ENCODE measurements around the gene CRTAP. TPM values are rescaled to one million over a fixed set of nuclear protein-coding genes. Genes with fewer than 3 reads are reported as not detected.

CRTAP gene
- total RNA-seq, 4 donors from 2014 or later: 75.2 to 107 (median 83.1) TPM

- TF ChIP-seq POLR2A (IDR thresholded peaks at IDR 0.05): no peak
- TF ChIP-seq CTCF (IDR thresholded peaks at IDR 0.05 in 4 of 5, conservative IDR thresholded peaks at IDR 0.05 in 1 of 5): no peak
- ATAC-seq (no peak), DNase-seq (no peak)
- Histone ChIP-seq H3K4me1 (peaks cover 3 to 4% of the 10 kb centered on the region in 2 donors), H3K36me3 (peaks cover 0 to 19% of the 10 kb centered on the region in 2 donors), H3K4me3 (no peak overlapping the region), H3K27ac (no peak overlapping the region), H3K27me3 (no peaks in the 10 kb centered on the region), H3K9me3 (no peaks in the 10 kb centered on the region)
- in situ Hi-C loops (cut with MboI; ENCODE audit: low sequenced_read_pairs in 4 of 4): loop anchor here in 1 of 4 donors (25.0 kb wide), 1 partner anchor 241 kb away; no protein-coding TSS in a partner anchor
- intact Hi-C loops (cut with DNase I; ENCODE audit: low total_unique reads): no loop called here
Measured at GRCh38 chr3:33145901-33146580, 32.2 kb downstream of the CRTAP start.

- DNase-seq (no peak), ATAC-seq (peak in 1 of 2 donors; percentile 56)
- Histone ChIP-seq H3K27me3 (no peaks in the 10 kb centered on the region), H3K27ac (peak overlapping the region in 1 of 4 donors; percentile 27), H3K4me3 (no peak overlapping the region), H3K36me3 (peaks cover 0 to 11% of the 10 kb centered on the region in 2 donors), H3K9me3 (no peaks in the 10 kb centered on the region), H3K4me1 (peaks cover 3 to 4% of the 10 kb centered on the region in 2 donors)
- TF ChIP-seq POLR2A (IDR thresholded peaks at IDR 0.05) (no peak), CTCF (IDR thresholded peaks at IDR 0.05 in 4 of 5, conservative IDR thresholded peaks at IDR 0.05 in 1 of 5) (no peak)
- in situ Hi-C loops (cut with MboI; ENCODE audit: low sequenced_read_pairs in 4 of 4) (loop anchor here in 1 of 4 donors (25.0 kb wide), 1 partner anchor 240 kb away; no protein-coding TSS in a partner anchor), intact Hi-C loops (cut with DNase I; ENCODE audit: low total_unique reads) (no loop called here)
Measured at GRCh38 chr3:33146791-33147445, 33.1 kb downstream of the CRTAP start.

- TF ChIP-seq POLR2A (IDR thresholded peaks at IDR 0.05) (no peak), CTCF (IDR thresholded peaks at IDR 0.05 in 4 of 5, conservative IDR thresholded peaks at IDR 0.05 in 1 of 5) (no peak)
- Histone ChIP-seq H3K4me1 (peaks cover 3 to 4% of the 10 kb centered on the region in 2 donors), H3K9me3 (no peaks in the 10 kb centered on the region), H3K36me3 (no peaks in the 10 kb centered on the region), H3K27ac (no peak overlapping the region), H3K27me3 (no peaks in the 10 kb centered on the region), H3K4me3 (no peak overlapping the region)
- in situ Hi-C loops (cut with MboI; ENCODE audit: low sequenced_read_pairs in 4 of 4): loop anchor here in 1 of 4 donors (25.0 kb wide), 1 partner anchor 238 kb away; no protein-coding TSS in a partner anchor
- ATAC-seq (no peak), DNase-seq (no peak)
- intact Hi-C loops (cut with DNase I; ENCODE audit: low total_unique reads): no loop called here
Measured at GRCh38 chr3:33149342-33149741, 35.5 kb downstream of the CRTAP start.

GRCh38 chr3:33152363-33153360 lies 38.8 kb downstream of the CRTAP start:
- H3K27ac ChIP-seq: no peak overlapping the region

More at GRCh38 chr3:33152363-33153360, 38.8 kb downstream of the CRTAP start:
- H3K4me1 ChIP-seq: peaks cover 4 to 8% of the 10 kb centered on the region in 2 donors
- in situ Hi-C loops (cut with MboI; ENCODE audit: low sequenced_read_pairs in 4 of 4): no loop called here
- no peak for ATAC-seq
- DNase-seq: no peak
- H3K36me3 ChIP-seq: no peaks in the 10 kb centered on the region
- intact Hi-C loops (cut with DNase I; ENCODE audit: low total_unique reads): no loop called here
- no peaks in the 10 kb centered on the region for H3K27me3 ChIP-seq
- H3K4me3 ChIP-seq: no peak overlapping the region
- no peaks in the 10 kb centered on the region for H3K9me3 ChIP-seq
- TF ChIP-seq CTCF (IDR thresholded peaks at IDR 0.05 in 4 of 5, conservative IDR thresholded peaks at IDR 0.05 in 1 of 5): no peak
- TF ChIP-seq POLR2A (IDR thresholded peaks at IDR 0.05): no peak
